Measurements from ENCODE around the gene NDRG2.

DNA sequence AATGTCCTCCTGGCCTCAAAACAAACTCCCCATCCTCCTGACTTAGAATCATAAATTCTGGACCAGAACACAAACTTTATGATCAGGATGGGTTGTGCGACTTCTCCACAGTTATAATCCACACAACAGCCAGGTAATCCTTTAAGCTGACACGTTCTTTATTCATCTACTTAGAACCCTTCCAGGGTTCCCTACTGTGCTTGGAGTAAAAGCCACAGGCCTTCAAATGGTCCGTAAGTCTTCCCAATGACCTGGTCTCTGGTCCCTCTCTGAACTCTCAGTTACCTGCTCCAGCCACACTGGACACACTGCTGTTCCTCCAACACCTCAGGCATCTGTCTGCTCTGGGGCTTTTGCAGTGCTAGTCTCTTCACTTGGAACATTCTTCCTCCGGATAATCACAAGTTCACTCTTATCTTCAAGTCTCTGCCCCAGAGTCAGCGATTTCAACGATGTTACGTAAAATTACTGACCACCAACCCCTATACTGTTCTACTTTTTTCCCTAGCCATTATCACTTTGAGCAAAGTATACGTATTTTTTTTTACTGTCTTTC is 15.6 kb upstream of the NDRG2 start:
- TF ChIP-seq E2F4 (CRISPR knock-in tag; IDR thresholded peaks at IDR 0.05; ENCODE audit: low read depth) (no peak), MAFK (IDR thresholded peaks at IDR 0.05; ENCODE audit: low read length) (no peak), TCF7L2 (IDR thresholded peaks at IDR 0.05; ENCODE audit: low read depth, low read length) (no peak), YY1 (IDR thresholded peaks at IDR 0.05; ENCODE audit: borderline replicate concordance in 1 of 3, control insufficient read depth in 1 of 3, extremely low read depth in 1 of 3, insufficient read depth in 3 of 3, insufficient read length in 1 of 3, insufficient replicate concordance in 2 of 3, low read depth in 1 of 3, low read length in 2 of 3) (no peak), ZC3H11A (IDR thresholded peaks at IDR 0.05; ENCODE audit: low read depth, low read length) (no peak), HDAC2 (IDR thresholded peaks at IDR 0.05) (no peak)

All from K562 (cell line).